HuH-7.5 (cell line): ENCODE results near the gene CFAP157.

Source experiments
- DNase-seq: peaks from one replicate; pipeline ENCODE4 v3.0.0; 2011; ENCODE audit warnings: low spot score

CFAP157 gene

DNA sequence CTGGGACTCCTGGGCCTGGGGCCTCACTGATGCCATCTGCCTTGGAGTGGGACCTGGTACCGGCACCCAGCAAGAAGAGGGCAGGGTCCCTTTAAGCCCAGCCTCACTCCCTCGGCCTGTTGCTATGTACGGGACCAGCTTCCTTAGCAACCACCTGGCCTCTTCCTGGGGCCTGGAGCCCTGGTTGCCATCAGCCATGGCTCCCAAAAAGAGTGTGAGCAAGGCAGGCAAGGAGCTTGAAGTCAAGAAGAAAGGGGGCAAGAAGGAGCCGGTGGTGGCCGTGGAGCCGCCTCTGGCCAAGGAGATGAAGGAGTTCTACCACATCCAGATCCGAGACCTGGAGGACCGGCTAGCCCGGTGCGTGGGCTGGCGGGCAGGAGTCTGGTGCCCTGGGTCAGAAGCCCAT lies at the start of gene CFAP157:
Gene CFAP157 (plus strand): TSS at position 153 of the 406 bp plus-strand sequence. CDS start 44 bp downstream, at position 197.
- no peak for DNase-seq

DNA sequence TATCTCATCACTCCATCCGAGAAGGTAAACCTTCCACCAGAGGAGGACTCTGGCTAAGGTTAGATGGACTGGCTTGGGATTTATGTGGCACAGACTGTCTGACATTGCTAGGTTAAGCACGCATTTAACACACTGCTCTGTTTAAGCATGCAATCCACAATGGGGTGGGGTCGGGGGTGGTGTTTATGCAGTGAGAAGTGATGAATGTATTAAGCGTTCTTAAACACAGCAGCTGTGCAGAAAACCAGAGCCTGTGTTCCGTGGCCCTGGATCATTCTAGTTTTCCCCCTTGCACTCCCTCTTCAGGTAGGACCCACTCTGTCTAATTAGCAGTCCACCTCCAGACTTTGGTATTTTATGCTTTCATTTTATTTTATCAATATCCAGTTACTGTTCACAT lies 48.4 kb upstream of the CFAP157 start:
- DNase-seq = no peak

DNA sequence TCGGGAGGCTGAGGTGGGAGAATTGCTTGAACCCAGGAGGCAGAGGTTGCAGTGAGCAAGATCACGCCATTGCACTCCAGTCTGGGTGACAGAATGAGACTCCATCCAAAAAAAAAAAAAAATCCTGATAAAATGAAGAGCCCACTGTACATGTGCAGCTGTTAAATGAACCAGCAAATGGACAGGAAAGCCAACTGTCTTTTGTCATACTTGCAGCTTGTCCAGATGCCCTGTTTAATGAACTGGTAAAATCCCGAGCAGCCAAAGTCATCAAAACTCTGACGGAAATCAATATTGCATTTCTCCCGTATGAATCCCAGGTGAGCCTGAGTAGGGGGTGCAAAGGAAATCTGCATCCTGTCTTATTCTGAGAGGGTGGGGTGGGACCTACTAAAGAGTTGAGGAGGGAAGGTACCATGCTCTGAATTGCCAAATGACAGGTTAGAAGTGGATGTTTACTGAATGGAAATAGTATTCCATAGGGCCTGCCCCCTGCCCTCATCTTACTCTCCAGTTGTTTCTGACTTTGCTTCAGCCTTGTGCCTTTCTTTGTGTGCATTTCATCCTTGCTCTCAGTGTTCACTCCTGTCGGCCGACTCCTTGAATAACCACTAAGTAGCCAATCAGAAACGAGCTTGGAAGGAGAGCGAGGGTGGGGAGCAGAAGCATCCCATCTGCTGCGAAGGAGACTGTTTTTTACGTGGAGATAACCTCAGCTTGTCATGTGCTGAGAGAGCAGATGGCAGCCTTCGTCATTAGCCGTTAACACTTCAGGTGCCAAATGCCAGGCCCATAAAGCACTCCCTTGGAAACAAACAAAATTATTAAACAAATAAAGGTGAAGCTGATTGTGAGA lies 45.7 kb upstream of the CFAP157 start:
- DNase-seq = no peak

DNA sequence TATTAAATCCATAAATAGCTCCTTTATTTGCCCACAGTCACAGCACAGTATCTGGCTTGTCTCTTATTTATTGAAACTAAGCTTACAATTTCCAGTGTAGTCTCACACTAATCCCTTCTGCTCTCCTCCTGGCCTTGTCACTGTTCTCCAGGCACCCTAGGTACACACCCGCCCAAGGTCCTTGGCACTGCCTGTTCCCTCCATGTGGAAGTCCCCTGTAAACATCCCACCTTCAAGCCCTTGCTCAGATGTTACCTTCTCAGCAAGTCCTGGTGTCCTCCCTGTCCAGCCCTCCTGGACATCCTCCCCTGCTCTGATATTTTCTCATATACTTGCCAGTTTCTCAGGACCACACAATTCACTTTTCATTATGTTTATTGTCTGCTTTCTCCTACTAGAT lies 44.2 kb upstream of the CFAP157 start:
- DNase-seq = no peak

DNA sequence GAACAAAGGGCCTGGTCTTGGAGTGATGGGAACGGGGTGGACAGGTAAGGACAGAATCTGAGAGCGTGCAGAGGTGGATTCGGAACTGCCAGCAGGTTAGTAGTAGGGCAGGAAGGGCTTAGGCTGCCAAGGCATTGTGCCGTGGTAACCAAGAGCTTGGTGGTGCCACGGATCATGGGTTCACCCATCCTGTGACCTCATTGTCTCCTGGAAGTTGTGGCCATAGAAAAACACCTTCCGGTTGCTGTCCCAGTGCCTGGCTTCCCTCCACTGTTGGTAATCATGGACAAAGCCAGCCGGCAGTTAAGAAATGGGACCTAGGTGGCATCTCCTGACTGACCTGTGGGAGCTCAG lies 42.5 kb upstream of the CFAP157 start:
- no peak for DNase-seq

DNA sequence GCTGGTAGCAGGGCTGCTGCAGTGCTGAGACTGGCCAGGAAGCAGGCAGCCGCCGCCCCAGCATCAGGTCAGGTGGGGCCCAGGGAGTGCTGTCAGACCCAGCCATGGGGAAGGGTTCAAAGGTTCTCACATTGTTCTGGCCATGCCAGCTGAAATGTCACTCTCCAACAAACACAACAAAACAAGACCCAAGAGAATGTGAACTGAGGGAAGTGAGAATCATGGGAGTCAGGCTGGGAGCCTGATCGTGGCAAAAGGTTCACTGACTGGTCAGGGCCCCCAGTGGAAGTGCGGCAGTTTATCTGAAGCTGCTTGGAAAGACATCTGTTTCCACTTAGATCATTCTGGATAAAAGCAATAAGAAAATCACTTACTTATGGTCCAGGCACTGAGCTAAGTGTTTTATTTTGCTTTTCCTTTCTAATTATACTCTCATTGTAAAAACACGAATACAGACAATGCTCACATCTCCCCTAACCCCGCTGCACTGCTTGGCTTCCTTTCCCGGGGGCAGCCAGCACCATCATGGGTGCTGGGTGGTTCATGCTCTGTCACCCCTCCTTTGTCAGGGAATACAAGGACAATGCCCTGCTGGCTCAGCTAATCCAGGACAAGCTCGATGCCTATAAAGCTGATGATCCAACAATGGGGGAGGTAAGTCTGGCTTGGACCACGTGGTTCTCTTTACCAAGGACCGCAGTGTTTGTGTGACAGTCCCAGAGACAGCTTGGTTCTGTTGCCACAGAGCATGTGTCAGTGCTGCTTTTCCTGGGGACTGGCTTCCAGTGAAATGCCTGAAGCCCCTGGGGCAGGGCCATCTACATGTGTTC lies 41.9 kb upstream of the CFAP157 start:
- DNase-seq = no peak

DNA sequence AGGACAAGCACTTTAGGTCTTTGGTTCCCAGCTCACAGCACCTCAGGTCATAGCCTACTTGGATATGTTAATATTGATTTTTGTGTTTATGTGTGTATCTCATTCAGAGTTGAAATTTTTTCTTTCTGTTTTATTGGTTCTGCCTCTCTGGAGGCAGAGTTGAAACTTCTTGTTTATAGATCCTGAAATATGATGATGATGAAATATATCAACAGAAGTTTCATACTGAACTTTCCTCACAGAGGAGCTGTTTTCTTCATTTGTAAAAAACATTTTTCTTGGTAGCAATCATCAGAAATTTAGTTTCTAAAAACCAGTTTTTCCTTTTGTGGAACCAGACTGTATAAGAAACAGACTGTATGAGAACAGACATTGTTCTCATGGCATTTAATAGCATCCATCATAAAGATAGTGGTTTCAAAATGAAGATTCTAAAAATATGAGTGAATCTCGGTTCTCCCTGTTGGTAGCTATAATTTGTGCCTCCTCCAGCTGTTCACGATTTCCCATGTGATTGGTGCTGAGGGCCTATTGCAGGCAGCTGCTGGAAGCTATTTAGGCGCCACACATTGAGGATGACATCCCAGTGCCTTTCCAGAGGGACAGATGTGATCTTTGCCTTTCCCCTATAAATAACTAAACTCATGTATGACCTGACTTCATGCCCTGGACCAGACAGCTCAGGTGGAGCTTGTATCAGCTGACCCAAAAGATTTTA lies 39.5 kb upstream of the CFAP157 start:
- no peak for DNase-seq

DNA sequence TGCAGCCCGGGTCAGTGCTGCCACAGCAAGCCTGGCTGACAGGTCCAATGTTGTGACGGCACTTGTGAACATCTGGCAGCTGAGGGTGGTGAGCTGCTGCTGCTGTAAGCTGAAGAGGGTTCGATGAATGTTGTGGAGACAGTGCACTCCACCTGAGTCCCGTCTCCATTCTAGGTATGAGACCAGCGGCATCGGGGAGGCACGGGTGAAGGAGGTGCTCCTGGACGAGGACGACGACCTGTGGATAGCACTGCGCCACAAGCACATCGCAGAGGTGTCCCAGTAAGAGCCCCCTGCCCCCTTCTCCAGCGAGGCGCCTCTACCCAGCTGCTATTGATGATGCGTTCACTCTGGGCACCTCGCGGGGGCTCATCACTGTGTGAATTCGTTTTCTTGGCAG lies 38.9 kb upstream of the CFAP157 start:
- no peak for DNase-seq

DNA sequence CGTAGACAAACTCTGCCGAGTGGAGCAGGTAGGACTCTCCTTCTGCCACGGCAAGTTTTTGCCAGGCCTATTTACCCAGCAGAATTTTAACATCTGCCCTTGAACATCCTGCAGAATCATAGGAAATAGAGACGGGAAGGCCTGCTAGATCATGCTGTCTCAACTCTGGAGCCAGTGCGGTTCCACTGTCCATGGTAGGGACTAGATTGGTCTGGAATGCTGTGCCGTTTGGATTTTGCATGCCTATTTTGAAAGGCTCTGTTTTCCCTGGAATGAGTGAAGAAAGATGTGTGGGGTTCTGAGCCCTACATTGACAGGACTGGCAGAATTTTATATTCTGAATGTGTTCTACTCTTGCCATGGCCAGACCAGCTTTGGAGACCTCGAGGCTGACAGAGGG lies 33.6 kb upstream of the CFAP157 start:
- DNase-seq = no peak

DNA sequence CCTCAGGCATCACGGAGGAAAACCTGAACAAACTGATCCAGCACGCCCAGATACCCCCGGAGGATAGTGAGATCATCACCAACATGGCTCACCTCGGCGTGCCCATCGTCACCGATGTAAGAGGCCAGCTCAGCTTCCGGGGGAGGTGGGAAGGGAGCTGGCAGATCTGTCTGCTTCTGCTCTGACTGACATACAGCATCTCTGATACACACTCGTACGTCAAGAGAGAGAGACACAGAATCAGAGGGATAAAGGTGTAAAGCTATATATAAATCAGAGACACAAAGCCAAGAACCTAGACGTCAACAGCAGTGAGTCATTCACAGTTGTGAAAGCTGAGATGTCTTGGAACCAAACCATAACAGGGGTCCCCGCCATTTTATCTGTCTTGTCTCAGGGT lies 30.1 kb upstream of the CFAP157 start:
- no peak for DNase-seq

DNA sequence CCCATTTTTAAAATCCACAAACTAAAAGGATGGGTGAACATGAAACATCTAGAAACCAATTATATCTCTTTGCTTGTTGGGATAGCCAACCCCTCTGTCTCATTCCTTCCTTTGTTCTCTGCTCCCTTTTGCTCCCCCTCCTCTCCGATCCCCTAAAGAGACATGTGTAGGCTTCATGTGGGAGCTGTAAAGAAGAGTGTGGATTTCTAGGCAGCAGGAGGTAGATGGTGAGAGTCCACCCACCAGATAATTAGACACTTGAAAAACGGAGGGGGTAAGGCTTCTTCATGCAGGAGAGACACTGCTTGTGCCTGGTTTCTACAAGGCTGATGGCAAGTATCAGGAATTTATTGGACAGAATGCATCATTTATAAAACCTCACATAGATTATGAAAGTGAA lies 27.3 kb upstream of the CFAP157 start:
- no peak for DNase-seq

DNA sequence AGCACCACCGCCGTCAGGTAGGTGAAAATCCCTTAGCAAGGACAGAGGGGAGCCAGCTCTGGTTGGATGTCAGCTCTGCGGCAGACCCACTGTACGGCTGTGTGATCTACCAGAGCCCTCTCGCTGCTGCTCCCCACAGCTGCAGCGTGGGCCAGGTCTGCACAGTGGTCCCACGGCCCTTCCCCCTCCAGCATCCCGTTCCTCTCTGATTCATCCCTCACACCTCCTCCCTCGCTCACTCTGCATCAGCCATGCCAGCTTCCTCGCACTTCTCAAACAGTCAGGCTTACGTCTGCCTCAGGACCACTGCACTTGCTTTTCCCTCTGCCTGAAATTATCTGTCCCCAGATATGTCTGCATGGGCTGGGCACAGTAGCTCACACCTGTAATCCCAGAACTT lies 26.6 kb upstream of the CFAP157 start:
- no peak for DNase-seq

DNA sequence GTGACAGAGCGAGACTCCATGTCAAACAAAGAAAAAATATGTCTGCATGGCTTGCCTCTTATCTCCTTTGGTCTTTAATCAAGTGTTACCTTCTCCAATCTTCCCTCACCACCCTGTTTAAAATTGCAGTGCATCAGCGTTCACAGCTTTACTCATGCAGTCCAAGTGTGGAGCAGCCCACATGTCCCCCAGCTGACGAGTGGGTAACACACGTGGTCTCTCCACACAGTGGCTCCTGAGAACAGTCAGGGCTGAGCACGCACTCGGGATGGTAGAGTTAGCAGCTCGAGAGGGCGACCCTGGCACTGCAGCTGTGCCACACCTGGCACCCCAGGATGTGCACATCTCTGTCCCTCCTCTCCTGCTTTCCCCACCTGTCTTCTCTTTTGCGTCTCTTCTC lies 25.9 kb upstream of the CFAP157 start:
- DNase-seq = no peak

DNA sequence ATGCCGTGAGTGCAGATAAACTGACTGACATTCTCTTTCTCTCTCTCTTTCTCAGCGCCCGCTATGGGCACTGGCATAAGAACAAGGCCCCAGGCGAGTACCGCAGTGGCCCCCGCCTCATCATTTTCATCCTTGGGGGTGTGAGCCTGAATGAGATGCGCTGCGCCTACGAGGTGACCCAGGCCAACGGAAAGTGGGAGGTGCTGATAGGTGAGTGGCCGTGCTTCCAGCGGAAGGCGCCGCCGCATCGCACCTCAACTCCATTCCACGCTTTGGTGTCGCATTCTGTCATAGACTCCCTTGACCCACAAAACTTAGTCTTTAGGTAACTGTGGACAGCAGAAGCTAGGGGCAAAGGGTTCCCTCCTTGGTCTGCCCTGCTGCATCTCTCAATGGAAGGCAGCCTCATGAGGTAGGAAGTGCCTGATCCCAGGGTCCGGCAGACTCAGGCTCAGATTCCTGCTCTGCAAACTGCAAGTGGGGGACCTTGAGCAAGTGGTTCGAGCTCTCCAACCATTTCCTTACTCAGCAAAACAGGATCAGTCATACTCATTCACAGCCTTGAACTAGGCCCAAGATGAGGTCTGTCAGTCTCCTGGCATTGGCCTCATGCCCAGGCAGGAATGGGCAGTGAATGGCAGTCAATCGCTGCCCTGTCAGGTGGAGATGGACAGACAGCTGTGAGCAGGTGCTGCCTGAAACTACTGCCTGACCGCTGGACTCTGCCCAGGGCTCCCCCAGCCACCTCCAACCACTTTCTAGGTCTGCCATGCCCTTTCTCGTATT lies 24.2 kb upstream of the CFAP157 start:
- DNase-seq = no peak

DNA sequence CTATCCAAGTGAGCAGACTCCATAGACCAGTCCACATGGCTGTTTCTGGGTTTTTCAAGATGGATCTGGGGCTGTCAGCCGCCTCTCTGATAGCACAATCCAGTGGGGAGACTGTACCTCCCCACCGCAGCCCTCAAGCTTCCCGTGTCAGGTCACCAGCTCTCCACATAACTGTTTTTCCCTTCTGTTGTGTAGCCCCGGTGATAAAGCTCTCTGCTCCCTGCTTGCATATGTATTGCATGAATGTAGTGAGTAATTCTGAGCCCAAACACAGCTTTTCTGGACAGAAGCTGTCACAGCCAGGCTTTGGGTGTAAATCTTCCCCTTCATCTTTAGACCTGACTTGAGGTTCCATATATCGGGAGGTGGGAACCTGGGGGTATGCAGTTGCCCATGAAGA lies 23.1 kb upstream of the CFAP157 start:
- no peak for DNase-seq

DNA sequence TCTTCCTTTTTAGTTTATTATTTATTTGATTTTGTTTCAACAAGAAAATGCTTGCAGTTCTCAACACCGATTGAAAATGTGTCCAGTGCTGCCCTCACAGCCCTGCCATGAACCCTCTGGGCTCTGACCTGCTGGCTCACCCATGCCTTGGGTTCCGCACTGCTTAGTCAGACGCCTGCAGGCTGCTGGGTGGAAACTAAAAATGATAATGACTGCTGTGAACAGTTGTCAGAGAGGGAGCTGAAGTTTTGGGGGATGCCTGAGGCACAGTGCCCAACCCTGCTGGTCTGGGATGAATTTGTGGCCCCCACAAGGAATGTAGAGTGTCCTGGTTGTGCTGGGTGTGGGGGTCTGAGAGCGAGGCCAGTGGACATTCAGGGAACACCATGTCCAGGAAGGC lies 22.2 kb upstream of the CFAP157 start:
- no peak for DNase-seq

DNA sequence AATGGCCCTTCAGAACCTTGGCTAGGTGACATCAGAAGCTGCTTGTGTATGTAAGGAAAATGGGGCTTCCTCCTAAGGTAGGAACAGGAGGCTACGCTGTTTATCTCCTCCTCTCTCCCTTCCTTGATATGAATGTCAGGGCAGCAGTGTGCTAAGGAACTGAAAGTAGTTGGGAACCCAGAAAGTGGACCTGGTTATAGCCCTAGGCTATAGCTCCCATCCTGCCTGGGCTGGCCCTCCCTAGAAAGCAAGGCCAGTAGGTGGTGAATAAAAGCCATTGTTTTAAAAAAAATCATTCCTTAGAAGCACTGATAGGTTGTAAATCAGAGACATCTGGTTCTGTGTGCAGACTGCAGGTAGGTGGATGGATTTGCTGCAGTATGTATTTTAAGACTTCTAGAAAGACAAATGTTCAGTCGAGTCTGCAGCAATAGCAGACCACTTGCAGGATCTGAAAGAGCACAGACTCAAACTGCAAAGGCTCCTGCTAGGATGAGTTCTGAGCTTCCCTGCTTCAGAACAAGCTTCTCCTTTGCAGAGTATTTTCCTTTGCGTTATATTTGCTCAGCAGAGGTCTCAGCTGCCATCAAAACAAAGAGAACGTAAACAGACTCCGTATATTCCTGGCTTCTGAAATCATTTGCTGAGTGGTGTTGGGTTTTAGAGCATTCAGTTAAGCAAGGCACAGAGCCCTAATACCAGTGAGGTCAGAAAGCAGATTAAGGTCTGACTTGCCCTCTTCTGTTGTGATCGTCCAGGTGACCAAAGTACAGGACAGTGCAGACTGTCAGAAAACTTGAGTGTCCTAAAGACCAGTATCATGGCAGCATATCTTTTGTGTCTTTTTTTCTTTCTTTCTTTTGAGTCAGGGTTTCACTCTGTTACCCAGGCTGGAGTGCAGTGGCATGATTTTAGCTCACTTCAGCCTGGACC lies 20.1 kb upstream of the CFAP157 start:
- DNase-seq = no peak

DNA sequence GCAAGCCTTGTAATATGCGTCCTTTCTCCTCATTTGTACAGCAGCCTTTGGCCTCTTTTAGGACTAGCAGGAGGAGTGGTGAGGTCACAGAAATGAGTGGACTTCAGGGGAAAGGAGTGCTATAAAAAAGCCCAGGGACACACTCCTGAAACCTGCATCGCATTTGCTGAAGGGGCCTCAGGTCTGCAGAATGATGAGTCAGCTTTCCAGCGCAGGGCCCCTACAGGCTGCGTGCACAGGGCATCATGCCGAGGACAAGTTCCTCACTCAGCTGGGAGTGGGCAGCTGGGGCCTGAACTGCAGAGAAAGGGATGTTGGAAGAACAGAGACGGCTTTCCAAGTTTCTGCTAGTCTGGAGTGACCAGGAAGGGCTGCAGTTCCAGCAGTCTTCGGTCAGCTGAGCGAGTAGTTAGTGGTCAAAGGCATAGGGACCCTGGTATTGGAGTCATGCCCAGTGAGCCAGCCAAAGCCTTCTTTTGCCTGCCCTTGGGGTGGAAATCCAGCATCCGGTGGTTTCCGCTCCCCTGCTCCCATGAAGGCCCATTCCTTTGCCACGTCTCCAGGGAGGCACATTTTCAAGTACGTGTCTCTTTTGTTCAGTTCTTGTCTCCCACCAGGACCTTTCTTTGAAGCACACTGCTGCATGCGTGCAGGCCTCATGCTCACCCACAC lies 17.3 kb upstream of the CFAP157 start:
- DNase-seq = no peak

DNA sequence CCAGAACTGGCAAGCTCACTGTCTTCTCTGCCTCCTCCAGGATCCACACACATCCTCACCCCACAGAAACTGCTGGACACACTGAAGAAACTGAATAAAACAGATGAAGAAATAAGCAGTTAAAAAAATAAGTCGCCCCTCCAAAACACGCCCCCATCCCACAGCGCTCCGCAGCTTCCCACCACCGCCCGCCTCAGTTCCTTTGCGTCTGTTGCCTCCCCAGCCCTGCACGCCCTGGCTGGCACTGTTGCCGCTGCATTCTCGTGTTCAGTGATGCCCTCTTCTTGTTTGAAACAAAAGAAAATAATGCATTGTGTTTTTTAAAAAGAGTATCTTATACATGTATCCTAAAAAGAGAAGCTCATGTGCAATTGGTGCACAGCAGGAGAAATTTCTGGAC lies 16.1 kb upstream of the CFAP157 start:
- DNase-seq = no peak

DNA sequence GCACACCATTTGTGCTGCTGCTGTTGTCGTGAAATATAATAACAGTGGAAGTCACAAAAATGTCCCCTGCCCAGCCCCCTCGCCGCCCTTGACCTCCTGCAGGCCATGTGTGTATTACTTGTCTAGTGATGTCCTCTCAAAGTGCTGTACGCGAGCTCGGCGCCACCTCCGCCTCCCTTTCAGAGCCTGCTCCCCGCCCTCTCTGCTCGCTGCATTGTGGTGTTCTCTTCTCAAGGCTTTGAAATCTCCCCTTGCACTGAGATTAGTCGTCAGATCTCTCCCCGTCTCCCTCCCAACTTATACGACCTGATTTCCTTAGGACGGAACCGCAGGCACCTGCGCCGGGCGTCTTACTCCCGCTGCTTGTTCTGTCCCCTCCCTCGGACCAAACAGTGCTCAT lies 14.7 kb upstream of the CFAP157 start:
- DNase-seq = no peak
